Endometrial microvascular endothelial cells (primary cell): ENCODE measurements around the gene DYSF. TPM values are rescaled to one million over a fixed set of nuclear protein-coding genes. Genes with fewer than 3 reads are reported as not detected.

Experiments used
- in situ Hi-C: cut with HindIII; loops from 2 replicates; pipeline ENCODE4 v1.10.0; 2017; ENCODE audit warnings: low sequenced_read_pairs, low pct_unique_long_range_greater_than_20kb; ENCODE audit errors: inconsistent ontology term
- total RNA-seq: library from RNA; depleted of rRNA; stranded (reverse); fragments of >200 nt; gene quantifications from one replicate; pipeline ENCODE4 v1.2.3, GENCODE V29; 2015; ENCODE audit errors: inconsistent ontology term

The DYSF gene
- total RNA-seq, 1 donor from 2014 or later = 97.4 TPM

- in situ Hi-C loops = no loop called here
Observed at GRCh38 chr2:71455011-71455740, 1.8 kb downstream of the DYSF start.

- in situ Hi-C loops = no loop called here
Observed at GRCh38 chr2:71455741-71456569, 2.6 kb downstream of the DYSF start.

- in situ Hi-C loops = no loop called here
Observed at GRCh38 chr2:71456617-71457016, 3.3 kb downstream of the DYSF start.

- in situ Hi-C loops = no loop called here
Observed at GRCh38 chr2:71457123-71457915, 4.0 kb downstream of the DYSF start.

GRCh38 chr2:71457923-71458322 is 4.6 kb downstream of the DYSF start:
- in situ Hi-C loops = no loop called here

- in situ Hi-C loops = no loop called here
Observed at GRCh38 chr2:71458413-71459083, 5.2 kb downstream of the DYSF start.

GRCh38 chr2:71459084-71459431 is 5.7 kb downstream of the DYSF start:
- in situ Hi-C loops = no loop called here

- in situ Hi-C loops = loop anchor here (5.0 kb wide), 1 partner anchor 67 kb away; no protein-coding TSS in a partner anchor
Observed at GRCh38 chr2:71460056-71460455, 6.7 kb downstream of the DYSF start.

- in situ Hi-C loops = loop anchor here (5.0 kb wide), 1 partner anchor 67 kb away; no protein-coding TSS in a partner anchor
Observed at GRCh38 chr2:71460595-71461303, 7.4 kb downstream of the DYSF start.

GRCh38 chr2:71461304-71461671 is 7.9 kb downstream of the DYSF start:
- in situ Hi-C loops = loop anchor here (5.0 kb wide), 1 partner anchor 66 kb away; no protein-coding TSS in a partner anchor

- in situ Hi-C loops = loop anchor here (5.0 kb wide), 1 partner anchor 65 kb away; no protein-coding TSS in a partner anchor
Observed at GRCh38 chr2:71462056-71462605, 8.8 kb downstream of the DYSF start.

GRCh38 chr2:71462641-71463341 is 9.4 kb downstream of the DYSF start:
- in situ Hi-C loops = loop anchor here (5.0 kb wide), 1 partner anchor 65 kb away; no protein-coding TSS in a partner anchor

- in situ Hi-C loops = loop anchor here (5.0 kb wide), 1 partner anchor 64 kb away; no protein-coding TSS in a partner anchor
Observed at GRCh38 chr2:71463342-71463654, 9.9 kb downstream of the DYSF start.

GRCh38 chr2:71464389-71464788 is 11.0 kb downstream of the DYSF start:
- in situ Hi-C loops = loop anchor here (5.0 kb wide), 1 partner anchor 63 kb away; no protein-coding TSS in a partner anchor

- in situ Hi-C loops = no loop called here
Observed at GRCh38 chr2:71465356-71465755, 12.0 kb downstream of the DYSF start.

GRCh38 chr2:71465961-71466300 is 12.6 kb downstream of the DYSF start:
- in situ Hi-C loops = no loop called here
